IMR-90 (cell line): ENCODE results near the gene TCL1A. TPM values are rescaled to one million over a fixed set of nuclear protein-coding genes. Genes with fewer than 3 reads are reported as not detected.

ENCODE experiments used
- ATAC-seq: fragments of 200-7000 bp; cut with Tn5 transposase; 2 replicates; pipeline ENCODE4 v1.9.1; 2020; ENCODE audit warnings: low read depth, mild to moderate bottlenecking, moderate library complexity
- BruUV-seq: library from RNA; stranded (reverse); fragments of 400-500 nt; replicated peaks from 2 replicates; lab custom pipeline; 2021; lab: Mats Ljungman, UMichigan
- CTCF ChIA-PET: fragments of 300-600 bp; formaldehyde crosslinking; extraction: SDS; loops from one replicate; lab custom pipeline; 2021; ENCODE audit warnings: antibody characterized with exemption; lab: Yijun Ruan, JAX
- POLR2A ChIA-PET: fragments of 300-600 bp; sonication (Branson Sonifier 250); formaldehyde crosslinking; loops from one replicate; lab custom pipeline; 2022; ENCODE audit warnings: antibody characterized with exemption; ENCODE audit not compliant: unreplicated experiment; lab: Charles Lee
- DNase-seq: peaks from one replicate; pipeline ENCODE4 v3.0.0; 2013
- H2AFZ ChIP-seq: replicated peaks from 2 replicates; pipeline ENCODE3; 2013; ENCODE audit warnings: low read length, mild to moderate bottlenecking; ENCODE audit not compliant: poor library complexity
- H2AK5ac ChIP-seq: 2 replicates; pipeline ENCODE4 v1.6.1; 2013; ENCODE audit warnings: low read depth, low read length, inconsistent platforms
- H2AK9ac ChIP-seq: replicated peaks from 2 replicates; pipeline ENCODE3; 2013; ENCODE audit warnings: mild to moderate bottlenecking, low read depth, low read length, moderate library complexity; ENCODE audit not compliant: poor library complexity
- H2BK120ac ChIP-seq: 2 replicates; pipeline ENCODE4 v1.6.1; 2013; ENCODE audit warnings: low read depth, low read length, inconsistent platforms
- H2BK15ac ChIP-seq: 3 replicates; pipeline ENCODE4 v1.6.1; 2013; ENCODE audit warnings: low read depth, low read length, inconsistent platforms
- H2BK20ac ChIP-seq: 2 replicates; pipeline ENCODE4 v1.6.1; 2013; ENCODE audit warnings: low read depth, mild to moderate bottlenecking, inconsistent platforms, low read length, moderate library complexity
- H2BK5ac ChIP-seq: 2 replicates; pipeline ENCODE4 v1.6.1; 2013; ENCODE audit warnings: mild to moderate bottlenecking, low read depth, low read length, inconsistent platforms; ENCODE audit not compliant: poor library complexity, severe bottlenecking
- H3K14ac ChIP-seq: replicated peaks from 2 replicates; pipeline ENCODE4 v1.6.1; 2013; ENCODE audit warnings: low read depth, low read length, inconsistent platforms
- H3K18ac ChIP-seq: 2 replicates; pipeline ENCODE4 v1.6.1; 2013; ENCODE audit warnings: low read depth, low read length, control low read depth
- H3K23ac ChIP-seq: 2 replicates; pipeline ENCODE4 v1.6.1; 2013; ENCODE audit warnings: low read depth, low read length, inconsistent platforms
- H3K27ac ChIP-seq: 2 replicates; pipeline ENCODE4 v1.5.1; 2013; ENCODE audit warnings: mild to moderate bottlenecking, control low read depth, low read length; ENCODE audit not compliant: insufficient read depth
- H3K27me3 ChIP-seq: 2 replicates; pipeline ENCODE4 v1.6.1; 2013; ENCODE audit warnings: low read length; ENCODE audit not compliant: control insufficient read depth, insufficient read depth
- H3K36me3 ChIP-seq: 2 replicates; pipeline ENCODE4 v1.6.1; 2013; ENCODE audit warnings: low read length, mixed read lengths; ENCODE audit not compliant: control insufficient read depth, insufficient read depth
- H3K4ac ChIP-seq: 2 replicates; pipeline ENCODE4 v1.6.1; 2013; ENCODE audit warnings: low read depth, low read length, inconsistent platforms
- H3K4me1 ChIP-seq: 2 replicates; pipeline ENCODE4 v1.6.1; 2013; ENCODE audit warnings: low read length, mixed read lengths; ENCODE audit not compliant: control insufficient read depth, insufficient read depth
- H3K4me2 ChIP-seq: 2 replicates; pipeline ENCODE4 v1.6.1; 2013; ENCODE audit warnings: low read depth, mild to moderate bottlenecking, control low read depth, low read length, moderate library complexity
- H3K4me3 ChIP-seq: 2 replicates; pipeline ENCODE4 v1.5.1; 2013; ENCODE audit warnings: low read depth, mild to moderate bottlenecking, control low read depth, low read length, moderate library complexity; ENCODE audit not compliant: insufficient read depth
- H3K56ac ChIP-seq: 2 replicates; pipeline ENCODE4 v1.6.1; 2013; ENCODE audit warnings: low read length, inconsistent platforms; ENCODE audit not compliant: insufficient read depth; ENCODE audit errors: extremely low read depth
- H3K79me1 ChIP-seq, 2 experiments: 2 replicates each; pipeline ENCODE4 v1.6.1; 2013; ENCODE audit warnings: low read length in 2 of 2, inconsistent platforms in 1 of 2, low read depth in 1 of 2
- H3K9ac ChIP-seq: 2 replicates; pipeline ENCODE4 v1.6.1; 2013; ENCODE audit warnings: low read depth, low read length, control low read depth
- H3K9me1 ChIP-seq: 2 replicates; pipeline ENCODE4 v1.6.1; 2013; ENCODE audit warnings: low read length, inconsistent platforms; ENCODE audit not compliant: insufficient read depth
- H3K9me3 ChIP-seq: 2 replicates; pipeline ENCODE4 v1.6.1; 2013; ENCODE audit warnings: low read length; ENCODE audit not compliant: control insufficient read depth, insufficient read depth
- H4K20me1 ChIP-seq: 2 replicates; pipeline ENCODE4 v1.6.1; 2013; ENCODE audit warnings: low read length, inconsistent platforms; ENCODE audit not compliant: insufficient read depth
- H4K5ac ChIP-seq: 2 replicates; pipeline ENCODE4 v1.6.1; 2013; ENCODE audit warnings: mild to moderate bottlenecking, low read depth, low read length, control low read depth
- H4K8ac ChIP-seq, 2 experiments: 2 replicates each; pipeline ENCODE4 v1.6.1; 2013; ENCODE audit warnings: low read depth in 2 of 2, low read length in 2 of 2, control low read depth in 1 of 2, inconsistent platforms in 1 of 2
- H4K91ac ChIP-seq: 2 replicates; pipeline ENCODE4 v1.6.1; 2013; ENCODE audit warnings: low read depth, low read length, inconsistent platforms; ENCODE audit not compliant: insufficient read depth
- NFE2L2 ChIP-seq: fragments of 150-350 bp; IDR thresholded peaks from 2 replicates; pipeline ENCODE4 v1.6.1; 2016; ENCODE audit warnings: low read depth, mild to moderate bottlenecking, low read length
- RFX5 ChIP-seq: IDR thresholded peaks from 2 replicates; pipeline ENCODE4 v1.8.0; 2012; ENCODE audit warnings: low read depth, mild to moderate bottlenecking, low read length, moderate library complexity
- WGBS, 2 experiments: methylation state at CpG; one replicate each; pipeline versions ENCODE4 v1.1.5 to v1.1.7; 2013; ENCODE audit warnings: missing lambda C conversion rate in 2 of 2; ENCODE audit not compliant: insufficient read length in 1 of 2; ENCODE audit errors: extremely low coverage in 2 of 2; 5-methylcytosine and 5-hydroxymethylcytosine counted together
- dilution Hi-C: fragments of 300-500 bp; cut with HindIII; formaldehyde crosslinking; loops from one replicate; pipeline ENCODE4 v1.14.3; 2018; ENCODE audit warnings: low sequenced_read_pairs; ENCODE audit not compliant: unreplicated experiment
- in situ Hi-C: fragments of 300-500 bp; cut with MboI; formaldehyde crosslinking; loops from 3 replicates; pipeline ENCODE4 v1.14.3; 2019; ENCODE audit warnings: low sequenced_read_pairs, inconsistent platforms, mixed read lengths
- intact Hi-C: fragments of 100-400 bp; cut with micrococcal nuclease; formaldehyde crosslinking; loops from 2 replicates; pipeline ENCODE4 v1.10.0; 2022
- polyA plus RNA-seq, 3 experiments: library from polyadenylated mRNA; depleted of rRNA; stranded (reverse); fragments of >200 nt; gene quantifications; 2 replicates each; pipeline ENCODE4 v1.2.3, GENCODE V29; 2012; ENCODE audit warnings: low replicate concordance in 1 of 3
- total RNA-seq: library from RNA; depleted of rRNA; stranded (reverse); fragments of >200 nt; gene quantifications from 2 replicates; pipeline ENCODE4 v1.2.3, GENCODE V29; 2012

Gene TCL1A
- total and polyA plus RNA-seq, 2 of the 4 experiments (the other 2 are of a cell fraction), result not detected

GRCh38 chr14:95710106-95710505 is 3.8 kb downstream of the TCL1A start:
- Histone ChIP-seq H2BK20ac (no peak overlapping the region), H3K9ac (no peak overlapping the region)

More at GRCh38 chr14:95710106-95710505, 3.8 kb downstream of the TCL1A start:
- dilution Hi-C loops (no loop called here), intact Hi-C loops (no loop called here), in situ Hi-C loops (no loop called here)
- no peaks in the 10 kb centered on the region for H3K36me3 ChIP-seq
- H3K18ac ChIP-seq, result no peak overlapping the region
- H3K4ac ChIP-seq, result no peak overlapping the region
- H3K14ac ChIP-seq, result no peak overlapping the region
- POLR2A ChIA-PET, result no interaction called here
- no peak overlapping the region for H2AFZ ChIP-seq
- no peak overlapping the region for H2BK5ac ChIP-seq
- no peak overlapping the region for H2BK15ac ChIP-seq
- no peak overlapping the region for H3K23ac ChIP-seq
- H3K4me2 ChIP-seq, result no peak overlapping the region
- H3K27ac ChIP-seq, result no peak overlapping the region
- H4K5ac ChIP-seq, result no peak overlapping the region
- 42% methylated on average over 9 of the region's 17 CpGs; no CpG with 5 or more reads in 1 of the 2 experiments for WGBS, 2 experiments
- H3K27me3 ChIP-seq, result no peaks in the 10 kb centered on the region
- H3K56ac ChIP-seq, result no peak overlapping the region
- CTCF ChIA-PET, result no interaction called here
- BruUV-seq, result no TSS peak
- H4K8ac ChIP-seq, result no peak overlapping the region
- no peaks in the 10 kb centered on the region for H3K4me1 ChIP-seq
- H3K4me3 ChIP-seq, result no peak overlapping the region
- H3K79me1 ChIP-seq, result no peaks in the 10 kb centered on the region
- DNase-seq (no peak), ATAC-seq (no peak)
- no peak overlapping the region for H2AK9ac ChIP-seq
- no peak overlapping the region for H4K91ac ChIP-seq
- no peak for TF ChIP-seq NFE2L2
- TF ChIP-seq RFX5, result no peak
- H2AK5ac ChIP-seq, result no peak overlapping the region
- H2BK120ac ChIP-seq, result no peak overlapping the region
- H3K9me1 ChIP-seq, result no peaks in the 10 kb centered on the region
- H3K9me3 ChIP-seq, result no peaks in the 10 kb centered on the region
- H4K20me1 ChIP-seq, result no peaks in the 10 kb centered on the region
